Kidney glomerular epithelial cell (primary cell): ENCODE results near the gene ATP2C2.

Experiments used
- DNase-seq: peaks from one replicate; lab custom pipeline; 2025; lab: John Stamatoyannopoulos, UW

The ATP2C2 gene

GRCh38 chr16:84366208-84366607, 2.1 kb upstream of the ATP2C2 start:
- DNase-seq = no peak

- DNase-seq = no peak
Measured at GRCh38 chr16:84367297-84367680, 1.0 kb upstream of the ATP2C2 start.

- no peak for DNase-seq
Measured at GRCh38 chr16:84367750-84368307, 509 bp upstream of the ATP2C2 start.

- no peak for DNase-seq
Measured at GRCh38 chr16:84369105-84369504, 767 bp downstream of the ATP2C2 start.

- no peak for DNase-seq
Measured at GRCh38 chr16:84369938-84370627, 1.7 kb downstream of the ATP2C2 start.

GRCh38 chr16:84370723-84371552, 2.6 kb downstream of the ATP2C2 start:
- no peak for DNase-seq

GRCh38 chr16:84371553-84371865, 3.2 kb downstream of the ATP2C2 start:
- no peak for DNase-seq

- DNase-seq = no peak
Measured at GRCh38 chr16:84373907-84374489, 5.7 kb downstream of the ATP2C2 start.

GRCh38 chr16:84378099-84378498, 9.8 kb downstream of the ATP2C2 start:
- no peak for DNase-seq

GRCh38 chr16:84378567-84378966, 10.2 kb downstream of the ATP2C2 start:
- DNase-seq = no peak

GRCh38 chr16:84379008-84379708, 10.8 kb downstream of the ATP2C2 start:
- DNase-seq = no peak

GRCh38 chr16:84379709-84380362, 11.5 kb downstream of the ATP2C2 start:
- DNase-seq = no peak

GRCh38 chr16:84380405-84380804, 12.1 kb downstream of the ATP2C2 start:
- DNase-seq = no peak

- DNase-seq = no peak
Measured at GRCh38 chr16:84382396-84382795, 14.1 kb downstream of the ATP2C2 start.

GRCh38 chr16:84383106-84383505, 14.8 kb downstream of the ATP2C2 start:
- no peak for DNase-seq

GRCh38 chr16:84386047-84386446, 17.7 kb downstream of the ATP2C2 start:
- DNase-seq = no peak

- DNase-seq = no peak
Measured at GRCh38 chr16:84387021-84387420, 18.7 kb downstream of the ATP2C2 start.

- DNase-seq = no peak
Measured at GRCh38 chr16:84390131-84390785, 21.9 kb downstream of the ATP2C2 start.

GRCh38 chr16:84391151-84392030, 23.1 kb downstream of the ATP2C2 start:
- no peak for DNase-seq

- no peak for DNase-seq
Measured at GRCh38 chr16:84392031-84392360, 23.7 kb downstream of the ATP2C2 start.
